Measurements from ENCODE around the gene EVA1C. TPM values are rescaled to one million over a fixed set of nuclear protein-coding genes. Genes with fewer than 3 reads are reported as not detected.
A peak's percentile ranks its signal among the peaks of the same experiment; 100 is the strongest.

EVA1C gene
- total and polyA plus RNA-seq, 9 of the 15 experiments (the other 6 are each of a cell fraction or from before 2014, with no cell fraction given) = 0.22 TPM; not detected in 8

GRCh38 chr21:32393677-32394001 lies 18.9 kb upstream of the EVA1C start (continued):
- TF ChIP-seq CHD7 (IDR thresholded peaks at IDR 0.05; ENCODE audit: low read depth, low read length) (no peak), ATF1 (CRISPR knock-in tag; IDR thresholded peaks at IDR 0.05) (no peak), ATF1 (tag; IDR thresholded peaks at IDR 0.05) (peak; percentile 31; the same call in 1 of the 2 replicates), ZNF766 (CRISPR knock-in tag; conservative IDR thresholded peaks at IDR 0.05) (0 out of 2 replicates have a peak, but pooled peaks have one; percentile 16), MTA2 (IDR thresholded peaks at IDR 0.05; ENCODE audit: low read depth) (no peak), POLR2H (tag; IDR thresholded peaks at IDR 0.05; ENCODE audit: low read depth) (no peak; the same call in 1 of the 2 replicates), ZNF696 (CRISPR knock-in tag; conservative IDR thresholded peaks at IDR 0.05) (no peak), SIX5 (IDR thresholded peaks at IDR 0.05; ENCODE audit: borderline replicate concordance in 1 of 2, insufficient read depth in 1 of 2, low read depth in 1 of 2, low read length in 2 of 2) (no peak), PML (IDR thresholded peaks at IDR 0.05; ENCODE audit: low read length) (no peak), GABPB1 (CRISPR knock-in tag; IDR thresholded peaks at IDR 0.05) (no peak), SP2 (IDR thresholded peaks at IDR 0.05; ENCODE audit: extremely low read depth, low read depth, low read length, poor library complexity, severe bottlenecking) (no peak), POLR2AphosphoS2 (IDR thresholded peaks at IDR 0.05; ENCODE audit: low read length) (no peak), SMARCE1 (IDR thresholded peaks at IDR 0.05) (no peak), FOXP4 (CRISPR knock-in tag; IDR thresholded peaks at IDR 0.05; ENCODE audit: borderline replicate concordance) (no peak), MYNN (IDR thresholded peaks at IDR 0.05) (no peak), MYNN (CRISPR knock-in tag; IDR thresholded peaks at IDR 0.05) (no peak), C11orf30 (IDR thresholded peaks at IDR 0.05; ENCODE audit: low read depth) (no peak), KDM5B (IDR thresholded peaks at IDR 0.05; ENCODE audit: insufficient replicate concordance, low read depth, low read length) (no peak)
